LNCaP clone FGC (cell line): ENCODE measurements around the gene POMC.
"Not testable (repeated sequence)": the region's sequence is repeated elsewhere in the genome, so short reads cannot be mapped to it uniquely, and the experiment has no call there.

Experiments
- DNase-seq: peaks from one replicate; pipeline ENCODE4 v3.0.0-alpha.2; 2011; ENCODE audit warnings: low read depth
- H3K4me3 ChIP-seq: 2 replicates; pipeline ENCODE4 v1.5.1; 2011; ENCODE audit warnings: mild to moderate bottlenecking, low read depth, low read length, control low read depth
- CTCF ChIP-seq: IDR thresholded peaks from 2 replicates; pipeline ENCODE4 v1.5.1; 2012; ENCODE audit warnings: mild to moderate bottlenecking; ENCODE audit not compliant: control insufficient read depth, insufficient read depth; ENCODE audit errors: extremely low read depth

POMC gene

GRCh38 chr2:25158096-25158852, 10.1 kb downstream of the POMC start:
- TF ChIP-seq CTCF = no peak
- no peak overlapping the region for H3K4me3 ChIP-seq
- DNase-seq = no peak

GRCh38 chr2:25155401-25155800, 13.0 kb downstream of the POMC start:
- no peak for DNase-seq
- H3K4me3 ChIP-seq = no peak overlapping the region
- TF ChIP-seq CTCF = no peak

- DNase-seq = no peak
- TF ChIP-seq CTCF = no peak
- H3K4me3 ChIP-seq = no peak overlapping the region
Measured at GRCh38 chr2:25151718-25152117, 16.7 kb downstream of the POMC start.

GRCh38 chr2:25150993-25151392, 17.4 kb downstream of the POMC start:
- H3K4me3 ChIP-seq, DNase-seq: not testable (repeated sequence)

GRCh38 chr2:25149646-25150045, 18.7 kb downstream of the POMC start:
- no peak for TF ChIP-seq CTCF
- H3K4me3 ChIP-seq = no peak overlapping the region
- no peak for DNase-seq

GRCh38 chr2:25146896-25147295, 21.5 kb downstream of the POMC start:
- H3K4me3 ChIP-seq = no peak overlapping the region
- no peak for TF ChIP-seq CTCF
- DNase-seq = no peak

GRCh38 chr2:25145803-25146202, 22.6 kb downstream of the POMC start:
- H3K4me3 ChIP-seq = no peak overlapping the region
- DNase-seq = no peak
- no peak for TF ChIP-seq CTCF
